ENCODE results near the gene BSCL2. TPM values are rescaled to one million over a fixed set of nuclear protein-coding genes. Genes with fewer than 3 reads are reported as not detected.

BSCL2 gene
- total and polyA plus RNA-seq, 2 of the 13 experiments (the other 11 are each of a cell fraction or from before 2014, with no cell fraction given), result 19.5 to 21.1 TPM

- TF ChIP-seq ZNF737 (CRISPR knock-in tag; IDR thresholded peaks at IDR 0.05; ENCODE audit: borderline replicate concordance) (no peak), PHF5A (CRISPR knock-in tag; IDR thresholded peaks at IDR 0.05; ENCODE audit: low read depth, unreplicated experiment) (no peak), ZNF772 (CRISPR knock-in tag; IDR thresholded peaks at IDR 0.05) (peak; percentile 26; the same call in 1 of the 2 replicates), LRRFIP1 (CRISPR knock-in tag; conservative IDR thresholded peaks at IDR 0.05) (no peak), ERF (CRISPR knock-in tag; IDR thresholded peaks at IDR 0.05) (peak; percentile 80), FOXC1 (CRISPR knock-in tag; IDR thresholded peaks at IDR 0.05; ENCODE audit: borderline replicate concordance) (peak; percentile 61), HDAC1 (CRISPR knock-in tag; IDR thresholded peaks at IDR 0.05) (peak; percentile 77), ZBTB42 (CRISPR knock-in tag; IDR thresholded peaks at IDR 0.05) (peak; percentile 82; the same call in 1 of the 2 replicates), ARHGAP35 (CRISPR knock-in tag; IDR thresholded peaks at IDR 0.05; ENCODE audit: borderline replicate concordance) (no peak), HNRNPLL (IDR thresholded peaks at IDR 0.05; ENCODE audit: low read depth, low read length, poor library complexity, severe bottlenecking) (peak; percentile 66), POLR2AphosphoS5 (IDR thresholded peaks at IDR 0.05; ENCODE audit: low read depth, low read length) (peak; percentile 93), ZNF512 (CRISPR knock-in tag; IDR thresholded peaks at IDR 0.05) (no peak), ZNF317 (CRISPR knock-in tag; IDR thresholded peaks at IDR 0.05) (peak; percentile 61; the same call in 1 of the 2 replicates), GABPA (IDR thresholded peaks at IDR 0.05; ENCODE audit: low read depth, low read length) (peak; percentile 66), GABPA (CRISPR knock-in tag; IDR thresholded peaks at IDR 0.05; ENCODE audit: low read depth) (peak; percentile 91), IRX3 (CRISPR knock-in tag; IDR thresholded peaks at IDR 0.05; ENCODE audit: borderline replicate concordance, low read depth) (peak; percentile 67; the same call in 1 of the 2 replicates), ZNF574 (CRISPR knock-in tag; IDR thresholded peaks at IDR 0.05) (peak; percentile 84), CBX5 (CRISPR knock-in tag; IDR thresholded peaks at IDR 0.05; ENCODE audit: borderline replicate concordance) (peak; percentile 55; the same call in 1 of the 2 replicates), AGO2 (optimal IDR thresholded peaks at IDR 0.05; ENCODE audit: low read depth, low read length) (peak; percentile 97), ZFP36 (IDR thresholded peaks at IDR 0.05; ENCODE audit: borderline replicate concordance, low read depth, low read length, partially characterized antibody) (no peak), YEATS2 (CRISPR knock-in tag; IDR thresholded peaks at IDR 0.05; ENCODE audit: borderline replicate concordance) (0 out of 2 replicates have a peak, but pooled peaks have one; percentile 33), ZNF282 (IDR thresholded peaks at IDR 0.05; ENCODE audit: partially characterized antibody) (no peak)
These were observed 61.0 kb downstream of the BSCL2 start, which contains the start of gene GANAB (continued) for GRCh38 chr11:62645946-62646824.

Data from HepG2 (cell line).